ENCODE data around the gene FMNL1. TPM values are rescaled to one million over a fixed set of nuclear protein-coding genes. Genes with fewer than 3 reads are reported as not detected.
A peak's percentile ranks its signal among the peaks of the same experiment; 100 is the strongest.

FMNL1 gene
- total and polyA plus RNA-seq, 4 donors: 1.5 to 7.4 (median 4.8) TPM

DNA sequence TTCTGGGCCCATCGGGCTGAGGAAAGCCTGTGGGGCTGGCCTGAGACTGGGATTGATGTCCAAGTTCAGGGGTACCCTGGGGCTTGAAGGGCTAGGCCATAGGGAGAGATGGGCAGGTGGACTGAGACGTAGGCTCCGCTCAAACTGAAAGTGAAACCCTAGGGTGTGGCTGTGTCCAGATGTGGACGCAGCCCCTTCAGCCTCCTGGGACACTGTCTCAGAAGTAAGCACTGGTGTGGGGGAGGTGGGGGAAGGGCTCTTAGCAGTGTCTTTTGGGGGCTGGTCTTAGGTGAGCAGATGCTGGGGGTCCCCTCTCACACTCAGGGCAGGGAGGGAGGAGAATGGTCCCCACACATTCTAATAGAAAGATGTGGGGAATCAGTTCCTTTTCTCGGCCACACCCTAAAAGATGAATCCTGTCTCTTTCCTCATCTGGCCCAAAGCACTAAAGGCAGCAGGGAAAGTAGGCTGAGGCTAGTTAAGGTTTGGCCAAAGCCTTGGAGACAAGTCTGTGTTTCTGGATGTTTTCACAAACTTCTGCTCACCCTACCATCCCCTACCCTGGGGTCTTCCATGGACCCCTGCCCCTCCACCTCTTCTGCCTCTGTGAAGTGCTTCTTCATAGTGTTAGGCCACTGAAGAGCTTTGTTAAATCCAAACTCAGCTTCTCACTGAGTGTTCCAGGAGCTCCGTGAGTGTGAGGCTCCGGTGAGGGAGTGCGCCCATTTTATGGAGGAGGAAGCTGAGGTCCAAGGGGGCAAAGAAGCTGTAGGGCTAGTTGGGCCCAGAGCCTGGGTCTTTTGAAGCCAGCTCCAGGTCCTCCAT, 5.6 kb downstream of the FMNL1 start:
- no peak overlapping the region for H3K4me3 ChIP-seq (ENCODE audit: low read depth in 1 of 3, low read length in 3 of 3)
- 74% methylated on average over 8 of the region's 8 CpGs for WGBS
- TF ChIP-seq, protein P1, sequence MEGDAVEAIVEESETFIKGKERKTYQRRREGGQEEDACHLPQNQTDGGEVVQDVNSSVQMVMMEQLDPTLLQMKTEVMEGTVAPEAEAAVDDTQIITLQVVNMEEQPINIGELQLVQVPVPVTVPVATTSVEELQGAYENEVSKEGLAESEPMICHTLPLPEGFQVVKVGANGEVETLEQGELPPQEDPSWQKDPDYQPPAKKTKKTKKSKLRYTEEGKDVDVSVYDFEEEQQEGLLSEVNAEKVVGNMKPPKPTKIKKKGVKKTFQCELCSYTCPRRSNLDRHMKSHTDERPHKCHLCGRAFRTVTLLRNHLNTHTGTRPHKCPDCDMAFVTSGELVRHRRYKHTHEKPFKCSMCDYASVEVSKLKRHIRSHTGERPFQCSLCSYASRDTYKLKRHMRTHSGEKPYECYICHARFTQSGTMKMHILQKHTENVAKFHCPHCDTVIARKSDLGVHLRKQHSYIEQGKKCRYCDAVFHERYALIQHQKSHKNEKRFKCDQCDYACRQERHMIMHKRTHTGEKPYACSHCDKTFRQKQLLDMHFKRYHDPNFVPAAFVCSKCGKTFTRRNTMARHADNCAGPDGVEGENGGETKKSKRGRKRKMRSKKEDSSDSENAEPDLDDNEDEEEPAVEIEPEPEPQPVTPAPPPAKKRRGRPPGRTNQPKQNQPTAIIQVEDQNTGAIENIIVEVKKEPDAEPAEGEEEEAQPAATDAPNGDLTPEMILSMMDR (IDR thresholded peaks at IDR 0.05; ENCODE audit: low read depth, low read length, missing input control): no peak
- TF ChIP-seq SP1 (IDR thresholded peaks at IDR 0.05) (no peak), YY1 (IDR thresholded peaks at IDR 0.05) (no peak), NR2F2 (IDR thresholded peaks at IDR 0.05) (no peak), EGR1 (IDR thresholded peaks at IDR 0.05; ENCODE audit: low read depth in 2 of 2) (no peak), GABPA (IDR thresholded peaks at IDR 0.05 in 1 of 2, conservative IDR thresholded peaks at IDR 0.05 in 1 of 2) (no peak), FOXA1 (IDR thresholded peaks at IDR 0.05) (no peak), RXRA (IDR thresholded peaks at IDR 0.05) (no peak), HNF4G (IDR thresholded peaks at IDR 0.05) (no peak), RAD21 (IDR thresholded peaks at IDR 0.05) (no peak)
- TF ChIP-seq, protein P2, sequence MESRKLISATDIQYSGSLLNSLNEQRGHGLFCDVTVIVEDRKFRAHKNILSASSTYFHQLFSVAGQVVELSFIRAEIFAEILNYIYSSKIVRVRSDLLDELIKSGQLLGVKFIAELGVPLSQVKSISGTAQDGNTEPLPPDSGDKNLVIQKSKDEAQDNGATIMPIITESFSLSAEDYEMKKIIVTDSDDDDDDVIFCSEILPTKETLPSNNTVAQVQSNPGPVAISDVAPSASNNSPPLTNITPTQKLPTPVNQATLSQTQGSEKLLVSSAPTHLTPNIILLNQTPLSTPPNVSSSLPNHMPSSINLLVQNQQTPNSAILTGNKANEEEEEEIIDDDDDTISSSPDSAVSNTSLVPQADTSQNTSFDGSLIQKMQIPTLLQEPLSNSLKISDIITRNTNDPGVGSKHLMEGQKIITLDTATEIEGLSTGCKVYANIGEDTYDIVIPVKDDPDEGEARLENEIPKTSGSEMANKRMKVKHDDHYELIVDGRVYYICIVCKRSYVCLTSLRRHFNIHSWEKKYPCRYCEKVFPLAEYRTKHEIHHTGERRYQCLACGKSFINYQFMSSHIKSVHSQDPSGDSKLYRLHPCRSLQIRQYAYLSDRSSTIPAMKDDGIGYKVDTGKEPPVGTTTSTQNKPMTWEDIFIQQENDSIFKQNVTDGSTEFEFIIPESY (IDR thresholded peaks at IDR 0.05): no peak
- TF ChIP-seq, protein P3, sequence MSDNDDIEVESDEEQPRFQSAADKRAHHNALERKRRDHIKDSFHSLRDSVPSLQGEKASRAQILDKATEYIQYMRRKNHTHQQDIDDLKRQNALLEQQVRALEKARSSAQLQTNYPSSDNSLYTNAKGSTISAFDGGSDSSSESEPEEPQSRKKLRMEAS (IDR thresholded peaks at IDR 0.05): no peak
- DNase-seq (ENCODE audit: low spot score): peak; percentile 30
- no peaks in the 10 kb centered on the region for H3K9me3 ChIP-seq (ENCODE audit: control insufficient read depth in 4 of 4, low read length in 3 of 4)
- H3K9ac ChIP-seq (ENCODE audit: low read depth in 1 of 2, low read length in 2 of 2): no peak overlapping the region
- peaks cover 0 to 5% (median 0%) of the 10 kb centered on the region in 4 donors for H3K4me1 ChIP-seq (ENCODE audit: control insufficient read depth in 4 of 4, insufficient read depth in 4 of 4, low read length in 3 of 4)
- H3K36me3 ChIP-seq (ENCODE audit: control insufficient read depth in 4 of 4, insufficient read depth in 3 of 4, low read depth in 1 of 4, low read length in 3 of 4): no peaks in the 10 kb centered on the region
- H3K27me3 ChIP-seq (ENCODE audit: control insufficient read depth in 4 of 4, insufficient read depth in 4 of 4, low read length in 3 of 4): no peaks in the 10 kb centered on the region
- peak overlapping the region; percentile 76 to 80 for H3K27ac ChIP-seq (ENCODE audit: low read depth in 1 of 2, low read length in 2 of 2)

DNA sequence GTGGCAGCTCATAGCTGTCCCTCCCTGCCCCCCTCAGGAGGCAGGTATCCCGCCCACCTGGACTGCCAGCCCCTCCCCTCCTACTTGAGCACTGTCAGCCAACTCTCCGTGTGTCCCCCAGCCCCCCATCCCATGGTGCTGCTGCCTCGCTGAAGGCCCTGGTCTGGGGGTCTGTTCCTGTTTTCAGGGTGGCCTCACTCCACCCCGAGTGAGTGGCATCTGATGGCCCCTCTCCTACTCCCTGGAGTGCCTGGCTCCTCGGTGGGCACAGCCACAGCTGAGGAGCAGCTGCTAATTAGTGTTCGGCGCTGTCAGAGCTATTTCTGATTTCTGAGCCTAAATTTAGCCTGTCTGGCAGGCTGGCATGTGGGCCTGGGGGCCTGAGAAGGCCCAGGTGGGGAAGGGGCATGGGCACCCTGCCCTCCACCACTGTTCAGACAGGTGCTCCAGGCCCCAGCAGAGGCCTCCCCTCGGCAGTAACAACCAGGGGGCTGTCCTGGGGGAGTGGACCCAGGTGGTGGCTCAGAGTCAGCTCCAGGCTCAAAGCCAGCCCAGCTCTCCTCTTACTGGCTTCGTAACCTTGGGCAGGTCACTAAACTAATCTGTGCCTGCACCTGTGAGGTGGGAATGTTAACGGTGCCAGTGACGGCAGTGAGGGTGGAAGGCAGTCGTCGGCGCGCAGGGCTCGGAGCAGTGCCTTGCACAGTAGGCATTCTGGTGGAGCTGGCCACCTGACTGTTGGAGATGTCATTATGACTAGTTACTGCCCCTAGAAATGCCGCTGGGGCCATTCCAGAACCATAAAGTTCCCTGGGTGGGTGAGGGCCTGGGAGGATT, 6.5 kb downstream of the FMNL1 start:
- TF ChIP-seq GABPA (IDR thresholded peaks at IDR 0.05 in 1 of 2, conservative IDR thresholded peaks at IDR 0.05 in 1 of 2) (no peak), SP1 (IDR thresholded peaks at IDR 0.05) (no peak), RAD21 (IDR thresholded peaks at IDR 0.05) (no peak), JUND (IDR thresholded peaks at IDR 0.05) (no peak), RXRA (IDR thresholded peaks at IDR 0.05) (no peak), TAF1 (conservative IDR thresholded peaks at IDR 0.05) (no peak), EGR1 (IDR thresholded peaks at IDR 0.05; ENCODE audit: low read depth in 2 of 2) (no peak)
- TF ChIP-seq, protein P3 (IDR thresholded peaks at IDR 0.05): no peak
- TF ChIP-seq, protein P4, sequence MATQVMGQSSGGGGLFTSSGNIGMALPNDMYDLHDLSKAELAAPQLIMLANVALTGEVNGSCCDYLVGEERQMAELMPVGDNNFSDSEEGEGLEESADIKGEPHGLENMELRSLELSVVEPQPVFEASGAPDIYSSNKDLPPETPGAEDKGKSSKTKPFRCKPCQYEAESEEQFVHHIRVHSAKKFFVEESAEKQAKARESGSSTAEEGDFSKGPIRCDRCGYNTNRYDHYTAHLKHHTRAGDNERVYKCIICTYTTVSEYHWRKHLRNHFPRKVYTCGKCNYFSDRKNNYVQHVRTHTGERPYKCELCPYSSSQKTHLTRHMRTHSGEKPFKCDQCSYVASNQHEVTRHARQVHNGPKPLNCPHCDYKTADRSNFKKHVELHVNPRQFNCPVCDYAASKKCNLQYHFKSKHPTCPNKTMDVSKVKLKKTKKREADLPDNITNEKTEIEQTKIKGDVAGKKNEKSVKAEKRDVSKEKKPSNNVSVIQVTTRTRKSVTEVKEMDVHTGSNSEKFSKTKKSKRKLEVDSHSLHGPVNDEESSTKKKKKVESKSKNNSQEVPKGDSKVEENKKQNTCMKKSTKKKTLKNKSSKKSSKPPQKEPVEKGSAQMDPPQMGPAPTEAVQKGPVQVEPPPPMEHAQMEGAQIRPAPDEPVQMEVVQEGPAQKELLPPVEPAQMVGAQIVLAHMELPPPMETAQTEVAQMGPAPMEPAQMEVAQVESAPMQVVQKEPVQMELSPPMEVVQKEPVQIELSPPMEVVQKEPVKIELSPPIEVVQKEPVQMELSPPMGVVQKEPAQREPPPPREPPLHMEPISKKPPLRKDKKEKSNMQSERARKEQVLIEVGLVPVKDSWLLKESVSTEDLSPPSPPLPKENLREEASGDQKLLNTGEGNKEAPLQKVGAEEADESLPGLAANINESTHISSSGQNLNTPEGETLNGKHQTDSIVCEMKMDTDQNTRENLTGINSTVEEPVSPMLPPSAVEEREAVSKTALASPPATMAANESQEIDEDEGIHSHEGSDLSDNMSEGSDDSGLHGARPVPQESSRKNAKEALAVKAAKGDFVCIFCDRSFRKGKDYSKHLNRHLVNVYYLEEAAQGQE (IDR thresholded peaks at IDR 0.05): no peak
- TF ChIP-seq, protein P2 (IDR thresholded peaks at IDR 0.05): no peak
- 66% methylated on average over 17 of the region's 17 CpGs for WGBS
- Histone ChIP-seq H3K27ac (ENCODE audit: low read depth in 1 of 2, low read length in 2 of 2) (peak overlapping the region; percentile 76 to 80), H3K9me3 (ENCODE audit: control insufficient read depth in 4 of 4, low read length in 3 of 4) (no peaks in the 10 kb centered on the region), H3K9ac (ENCODE audit: low read depth in 1 of 2, low read length in 2 of 2) (peak overlapping the region; percentile 22 to 26), H3K36me3 (ENCODE audit: control insufficient read depth in 4 of 4, insufficient read depth in 3 of 4, low read depth in 1 of 4, low read length in 3 of 4) (no peaks in the 10 kb centered on the region), H3K4me3 (ENCODE audit: low read depth in 1 of 3, low read length in 3 of 3) (no peak overlapping the region), H3K27me3 (ENCODE audit: control insufficient read depth in 4 of 4, insufficient read depth in 4 of 4, low read length in 3 of 4) (no peaks in the 10 kb centered on the region), H3K4me1 (ENCODE audit: control insufficient read depth in 4 of 4, insufficient read depth in 4 of 4, low read length in 3 of 4) (peaks cover 0 to 5% (median 0%) of the 10 kb centered on the region in 4 donors)
- DNase-seq (ENCODE audit: low spot score): peak; percentile 30

All from liver (tissue), 9 donors.